Activated CD4-positive, CD25-positive, alpha-beta regulatory T cell treated with anti-CD3 and anti-CD28 coated beads, Interleukin-2, amount 50 U/mL, for 24 hours (primary cell): Measurements from ENCODE around the gene NXT1.
"Not testable (repeated sequence)": the region's sequence is repeated elsewhere in the genome, so short reads cannot be mapped to it uniquely, and the experiment has no call there.

Experiments
- ATAC-seq, 2 donors: fragments of 150-1000 bp; cut with Tn5 transposase; one replicate each; pipeline ENCODE4 v1.10.0; 2021; ENCODE audit warnings: mild to moderate bottlenecking in 1 of 2, moderate library complexity in 1 of 2

The NXT1 gene

DNA sequence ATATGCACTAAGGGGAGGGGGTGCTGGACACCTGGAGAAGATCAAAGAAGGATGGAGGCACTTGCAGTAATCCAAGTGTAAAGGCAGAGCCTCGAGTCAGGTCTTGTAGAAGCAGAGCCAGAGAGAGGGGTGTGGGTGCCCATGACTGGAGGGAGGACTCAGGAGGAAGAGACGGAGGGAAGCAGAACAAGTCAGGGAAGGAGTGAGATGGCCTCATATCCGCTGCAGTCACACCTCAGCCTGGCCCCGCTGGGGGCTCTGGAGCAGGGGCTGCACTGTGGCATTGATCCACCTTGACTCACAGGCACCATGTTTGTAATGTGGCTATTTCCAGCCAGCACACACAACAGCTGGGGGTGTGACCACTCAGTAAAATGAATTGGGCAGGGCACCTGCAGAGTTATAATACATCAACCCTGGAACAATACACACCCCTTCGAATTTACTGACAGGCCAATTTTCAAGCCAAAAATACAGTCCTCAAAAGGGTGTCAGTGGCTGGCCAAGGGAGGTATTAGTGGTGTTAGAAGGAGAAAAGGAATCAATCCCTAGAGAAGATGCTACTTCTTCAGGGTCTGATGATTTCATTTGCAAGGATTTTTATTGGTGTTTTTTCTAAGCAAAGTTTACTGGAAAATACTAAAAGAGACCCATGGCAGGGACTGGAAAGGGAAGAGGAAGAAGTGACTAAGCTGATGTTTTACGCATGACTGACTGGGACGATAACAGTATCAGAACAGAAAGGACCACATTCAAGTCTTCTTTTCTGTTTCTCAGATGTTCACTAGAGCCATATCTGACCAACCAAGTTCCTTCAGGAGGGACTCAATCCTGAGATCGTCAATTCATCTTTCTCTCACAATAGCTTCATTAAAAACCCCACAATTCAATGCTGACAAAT lies 18.9 kb upstream of the NXT1 start:
- no peak for ATAC-seq

DNA sequence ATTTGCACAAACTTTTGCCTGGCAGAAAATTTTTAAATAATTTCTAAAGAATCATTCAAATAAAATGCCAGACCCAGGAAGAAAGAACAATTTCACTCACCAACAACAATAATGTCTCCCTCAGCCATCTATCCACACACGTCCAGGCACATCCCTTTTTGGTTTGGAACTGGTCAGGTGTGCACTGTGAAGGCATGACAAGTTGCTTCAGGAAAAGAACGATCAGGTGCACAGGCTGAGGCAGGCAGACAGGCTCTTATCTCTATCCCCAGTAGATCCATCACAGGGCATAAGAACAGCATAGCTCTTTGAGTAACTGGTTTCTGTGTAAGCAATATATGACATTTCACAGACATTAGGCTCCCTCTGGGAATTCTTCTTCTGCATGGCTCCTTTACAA lies 18.1 kb upstream of the NXT1 start:
- no peak for ATAC-seq

DNA sequence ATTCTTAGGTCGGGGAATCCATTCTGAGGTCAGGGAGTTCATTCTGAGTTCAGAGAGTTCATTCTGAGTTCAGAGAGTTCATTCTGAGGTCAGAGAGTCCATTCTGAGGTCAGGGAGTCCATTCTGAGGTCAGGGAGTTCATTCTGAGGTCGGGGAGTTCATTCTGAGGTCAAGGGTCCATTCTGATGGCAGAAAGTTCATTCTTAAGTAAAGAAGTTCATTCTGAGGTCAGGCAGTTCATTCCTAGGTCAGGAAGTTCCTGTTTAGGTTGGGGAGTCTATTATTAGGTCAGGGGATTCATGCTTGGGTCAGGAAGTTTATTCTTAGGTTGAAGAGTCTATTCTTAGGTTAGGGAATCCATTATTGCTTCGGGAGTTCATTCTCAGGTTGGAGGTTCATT lies 16.5 kb upstream of the NXT1 start:
- no peak for ATAC-seq

DNA sequence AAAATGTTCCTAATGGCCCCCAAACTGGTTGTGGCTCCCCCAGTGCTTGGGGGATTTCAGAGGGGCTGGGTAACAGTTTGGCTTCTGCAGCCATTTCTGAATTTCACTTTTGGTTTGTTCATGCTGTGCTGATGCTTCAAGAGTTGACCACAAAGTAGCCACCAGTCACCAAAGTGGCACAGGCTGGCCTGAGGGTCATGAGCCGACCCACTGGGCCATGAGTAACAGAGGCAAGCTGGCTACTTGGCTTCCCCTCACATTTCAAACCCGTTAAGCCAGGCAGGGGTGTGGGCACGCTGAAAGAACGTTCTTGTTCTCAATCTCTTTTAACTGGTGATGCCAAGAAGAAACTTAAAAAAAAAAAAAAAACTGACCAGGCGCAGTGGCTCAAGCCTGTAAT lies 15.1 kb upstream of the NXT1 start:
- ATAC-seq: no peak

DNA sequence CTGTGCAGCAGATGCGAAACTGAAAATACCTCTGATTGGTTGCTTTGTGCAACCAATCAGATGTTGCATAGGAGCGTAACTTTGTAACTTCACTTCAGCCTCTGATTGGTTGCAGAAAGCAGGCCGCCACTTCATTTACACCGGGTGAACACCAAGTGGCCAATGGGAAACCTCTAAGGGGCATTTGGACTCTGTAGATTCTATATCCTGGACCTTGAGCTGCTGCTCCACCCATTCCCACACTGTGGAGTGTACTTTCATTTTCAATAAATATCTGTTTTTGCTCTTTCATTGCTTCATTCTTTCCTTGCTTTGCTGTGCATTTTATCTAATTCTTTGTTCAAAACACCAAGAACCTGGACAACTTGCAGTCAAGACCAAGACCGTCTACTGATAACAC lies 14.1 kb upstream of the NXT1 start:
- ATAC-seq: no peak

DNA sequence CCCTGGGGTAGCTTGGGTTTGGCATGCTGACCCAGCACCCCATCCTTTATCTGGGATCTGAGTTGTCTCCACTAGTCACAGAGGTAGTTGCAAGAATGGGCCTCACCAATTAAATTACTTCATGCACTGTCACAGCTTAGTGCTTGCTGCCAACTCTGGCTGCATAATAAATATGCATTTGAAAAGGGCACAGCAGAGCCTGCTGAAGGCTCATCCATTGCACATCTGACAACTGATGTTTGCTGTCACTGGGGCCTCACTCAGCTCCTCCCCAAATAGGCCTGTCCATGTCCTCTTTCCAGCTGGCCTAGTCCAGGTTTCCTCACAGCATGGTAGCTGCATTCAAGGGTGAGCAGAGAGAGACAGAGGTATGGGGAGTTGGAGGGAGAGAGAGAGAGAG lies 13.3 kb upstream of the NXT1 start:
- no peak for ATAC-seq

DNA sequence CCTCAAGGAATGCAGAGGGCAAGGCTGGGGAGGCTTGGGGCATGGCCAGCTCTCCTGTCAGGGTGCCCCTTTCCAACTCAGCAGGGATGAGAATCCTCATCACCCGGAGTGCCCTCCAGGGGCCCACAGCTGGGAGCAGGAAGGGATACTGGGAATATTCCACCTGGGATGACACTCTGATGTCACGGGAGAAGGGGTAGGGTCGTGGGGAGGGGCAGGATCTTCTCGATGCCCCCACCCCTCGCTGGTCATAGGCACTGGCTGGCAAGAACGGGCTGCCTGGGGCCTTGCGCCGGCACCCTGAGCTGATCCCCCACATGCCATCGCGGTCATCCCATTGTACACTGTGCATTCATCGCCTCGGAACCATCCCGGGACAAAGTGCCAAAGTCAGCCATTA lies 10.6 kb upstream of the NXT1 start:
- ATAC-seq: no peak

DNA sequence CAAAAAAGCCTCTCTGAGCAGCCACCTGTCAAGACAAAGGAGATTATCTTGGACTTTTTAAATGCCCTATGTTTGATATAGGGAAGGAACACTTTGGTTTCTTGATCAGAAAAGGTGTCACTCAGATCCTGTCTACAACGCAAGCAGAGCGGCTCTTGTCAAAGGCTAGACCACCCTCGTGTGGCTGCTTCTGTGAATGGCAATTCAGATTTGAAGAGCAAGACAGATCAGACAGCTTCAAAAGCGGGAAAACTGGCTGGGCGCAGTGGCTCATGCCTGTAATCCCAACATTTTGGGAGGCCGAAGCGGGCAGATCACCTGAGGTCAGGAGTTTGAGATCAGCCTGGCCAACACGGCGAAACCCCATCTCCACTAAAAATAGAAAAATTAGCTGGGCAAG lies 10.1 kb upstream of the NXT1 start:
- ATAC-seq: no peak

DNA sequence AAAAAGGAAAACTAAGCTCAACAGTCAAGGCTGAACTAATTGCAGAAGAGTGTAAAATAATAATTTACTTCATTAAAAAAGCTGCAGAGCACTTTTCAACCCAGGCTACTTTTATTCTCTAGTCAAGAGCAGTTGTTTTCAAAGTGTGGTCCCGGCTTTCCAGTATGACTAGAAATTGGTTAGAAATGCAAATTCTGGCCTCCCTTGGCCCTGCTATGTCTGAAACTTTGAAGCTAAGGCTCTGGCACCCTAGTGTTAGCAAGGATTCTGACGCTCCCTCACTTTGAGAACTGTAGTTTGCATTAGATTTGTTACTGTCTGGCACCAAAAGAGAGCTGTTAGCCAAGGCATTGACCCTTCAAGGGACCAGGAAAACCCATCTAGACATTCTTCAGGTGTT lies 9.5 kb upstream of the NXT1 start:
- ATAC-seq: no peak

DNA sequence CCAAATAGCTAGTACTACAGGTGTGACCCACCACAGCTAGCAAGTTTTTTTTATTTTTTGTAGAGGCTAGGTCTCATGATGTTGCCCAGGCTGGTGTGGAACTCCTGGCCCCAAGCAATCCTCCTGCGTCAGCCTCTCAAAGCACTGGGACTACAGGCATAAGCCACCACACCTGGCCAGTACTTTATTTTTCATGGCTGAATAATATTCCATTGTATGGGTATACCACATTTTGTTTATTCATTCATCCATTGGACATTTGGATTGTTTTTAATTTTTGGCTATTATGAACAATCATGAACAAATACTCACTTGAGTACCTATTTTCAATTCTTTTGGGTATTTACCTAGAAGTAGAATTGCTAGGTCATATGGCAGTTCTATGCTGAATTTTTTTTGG lies 7.0 kb upstream of the NXT1 start:
- ATAC-seq: no peak

DNA sequence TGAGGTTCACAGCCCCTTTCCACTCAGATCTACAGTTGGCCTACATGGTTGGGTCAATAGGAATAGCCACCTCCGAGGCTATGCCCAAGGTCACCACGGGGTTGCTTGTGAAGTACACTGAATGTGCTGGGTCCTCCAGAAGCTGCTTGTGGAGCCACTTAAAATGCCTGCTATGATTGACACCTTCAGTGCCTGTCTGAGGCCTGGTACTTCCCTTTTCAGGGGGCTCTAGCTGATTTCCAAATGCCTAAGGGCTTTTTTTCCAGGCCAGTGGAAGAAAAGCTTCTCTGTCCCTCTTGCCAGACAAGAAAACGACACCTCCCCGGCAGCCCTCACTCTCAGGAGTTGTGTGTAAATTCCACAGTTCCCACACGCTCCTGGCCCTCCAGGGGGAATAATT lies 6.3 kb upstream of the NXT1 start:
- ATAC-seq: no peak

DNA sequence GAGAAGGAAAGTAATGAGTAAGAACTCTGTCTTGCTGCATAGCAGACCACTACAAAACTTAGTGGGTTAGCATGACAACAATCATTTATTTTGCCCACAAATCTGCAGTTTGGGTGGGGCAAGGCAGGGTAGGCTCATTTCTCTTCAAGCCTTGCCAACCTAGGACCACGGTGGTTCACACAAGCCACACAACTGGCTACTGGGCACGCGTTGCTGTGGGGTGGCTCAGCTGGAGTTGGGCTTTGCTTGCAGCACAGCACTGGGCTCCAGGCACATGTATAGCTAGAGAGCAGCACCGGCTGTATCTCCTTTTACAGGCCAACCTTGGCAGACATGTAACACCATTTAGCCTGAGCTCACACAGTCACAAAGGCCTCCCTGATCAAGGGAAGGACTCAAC lies 4.6 kb upstream of the NXT1 start:
- no peak for ATAC-seq

DNA sequence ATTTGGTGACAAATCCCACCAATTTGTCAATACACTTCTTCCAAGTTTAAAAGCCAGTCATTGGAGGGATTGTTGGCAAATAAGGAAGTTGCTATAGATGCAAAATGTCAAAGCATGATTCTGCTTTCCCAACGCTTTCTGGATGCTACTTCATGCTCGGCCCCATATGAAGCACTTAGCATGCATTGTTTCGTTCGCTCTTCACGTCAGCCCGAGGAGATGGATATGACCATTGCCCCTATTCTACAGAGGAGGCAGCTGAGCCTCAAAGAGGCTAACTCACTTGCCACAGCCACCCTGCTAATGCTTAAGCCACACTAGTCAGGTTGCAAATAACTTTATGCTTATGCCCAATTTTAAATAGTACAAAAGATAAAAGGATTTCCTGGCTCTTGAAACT lies 2.8 kb upstream of the NXT1 start:
- ATAC-seq: no peak

DNA sequence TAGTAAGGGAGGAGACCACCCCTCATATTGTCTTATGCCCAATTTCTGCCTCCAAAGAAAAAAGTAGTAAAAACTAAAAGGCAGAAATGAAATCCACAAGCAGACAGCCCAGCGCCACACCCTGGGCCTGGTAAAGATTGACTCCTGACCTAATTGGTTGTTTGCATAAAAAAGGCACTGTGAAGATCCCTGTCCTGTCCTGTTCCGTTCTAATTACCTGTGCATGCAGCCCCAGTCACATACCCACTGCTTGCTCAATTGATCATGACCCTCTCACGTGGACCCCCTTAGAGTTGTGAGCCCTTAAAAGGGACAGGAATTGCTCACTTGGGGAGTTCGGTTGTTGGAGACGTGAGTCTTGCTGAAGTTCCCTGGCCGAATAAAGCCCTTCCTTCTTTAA lies 2.1 kb upstream of the NXT1 start:
- not testable (repeated sequence) for ATAC-seq

DNA sequence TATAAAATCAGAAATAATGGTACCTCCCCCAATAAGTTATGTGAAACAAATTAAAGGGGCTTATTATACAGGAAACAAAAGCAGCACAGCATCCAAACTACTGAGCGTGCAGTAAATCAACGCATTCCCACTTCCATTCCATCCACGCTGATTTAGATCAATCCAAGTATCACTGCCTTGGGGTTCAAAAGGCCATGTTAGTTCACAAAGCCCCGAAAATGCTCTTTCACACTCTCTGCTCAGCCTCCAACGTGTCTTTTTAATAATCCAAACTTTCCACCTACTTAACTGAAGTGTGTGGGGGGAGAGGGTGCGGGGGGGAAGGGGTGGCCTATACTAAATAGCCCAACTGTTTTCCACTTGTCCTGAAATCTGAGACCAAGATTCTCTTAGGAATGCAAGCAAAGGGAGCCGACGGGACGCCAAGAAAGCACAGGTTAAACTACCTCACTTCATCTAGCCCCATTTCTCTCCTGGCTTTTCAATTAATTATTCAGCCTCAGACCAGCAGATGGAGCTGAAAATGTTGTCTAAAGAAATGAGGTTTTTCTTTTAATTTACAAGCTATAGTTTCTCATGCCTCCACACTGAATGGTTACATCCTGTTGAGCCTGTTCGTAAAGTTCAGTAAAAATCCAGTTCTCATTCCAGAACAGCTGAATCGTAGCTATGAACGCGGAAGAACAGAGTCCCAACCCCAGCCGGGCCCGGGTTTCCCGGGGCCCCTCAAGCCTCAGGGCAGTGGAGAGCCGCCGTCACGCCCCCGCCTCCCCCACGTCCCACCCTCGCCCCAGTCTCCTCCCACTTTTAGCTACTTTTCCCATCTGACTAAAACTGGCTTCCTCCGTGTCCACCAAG lies 1.0 kb upstream of the NXT1 start:
- peak; percentile 25 for ATAC-seq

DNA sequence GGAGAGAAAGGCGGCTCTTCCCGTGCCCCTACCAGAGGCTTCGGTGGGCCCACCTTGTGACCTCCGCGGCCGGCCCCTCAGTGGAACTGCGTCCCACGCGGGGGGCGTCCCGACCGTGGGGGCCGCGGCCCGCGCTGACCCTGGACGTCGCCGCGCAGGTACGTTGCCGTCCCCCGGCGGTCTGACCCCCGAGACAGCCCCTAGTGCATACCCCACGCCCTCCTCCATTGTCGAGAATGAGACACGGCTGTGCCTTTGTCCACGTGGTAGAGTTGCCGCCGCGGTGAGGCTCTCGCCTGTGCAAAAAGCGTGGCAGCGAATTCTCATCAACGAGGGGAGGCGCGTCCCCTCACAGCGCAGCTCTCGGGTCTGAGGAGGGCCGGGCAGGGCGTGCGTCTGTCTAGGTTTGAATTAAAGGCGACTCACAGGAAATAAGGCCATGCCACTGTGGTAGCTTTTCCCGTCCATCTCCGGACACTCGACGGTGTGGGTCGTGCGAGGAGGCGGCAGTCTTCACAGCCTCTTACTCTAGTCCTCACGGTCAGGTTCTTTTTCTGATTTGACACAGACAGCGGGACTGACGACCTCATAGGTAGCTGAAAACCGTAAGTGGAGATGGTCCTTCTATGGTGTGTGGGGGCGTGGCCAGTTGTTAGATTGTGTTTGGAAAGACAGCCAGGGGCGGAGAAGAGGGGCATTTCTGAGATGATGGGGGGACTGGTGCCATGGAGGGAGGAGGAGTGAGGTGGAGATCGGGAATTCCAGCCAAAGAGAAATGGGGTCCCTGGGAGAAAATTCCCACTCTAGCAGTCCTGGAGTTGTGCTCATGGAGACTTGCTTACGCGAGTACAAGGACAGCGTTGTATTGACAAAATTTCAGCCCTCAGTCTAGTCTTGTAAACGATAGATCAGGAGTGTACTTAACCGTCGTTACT lies 580 bp downstream of the NXT1 start:
- peak; percentile 17 to 23 for ATAC-seq

DNA sequence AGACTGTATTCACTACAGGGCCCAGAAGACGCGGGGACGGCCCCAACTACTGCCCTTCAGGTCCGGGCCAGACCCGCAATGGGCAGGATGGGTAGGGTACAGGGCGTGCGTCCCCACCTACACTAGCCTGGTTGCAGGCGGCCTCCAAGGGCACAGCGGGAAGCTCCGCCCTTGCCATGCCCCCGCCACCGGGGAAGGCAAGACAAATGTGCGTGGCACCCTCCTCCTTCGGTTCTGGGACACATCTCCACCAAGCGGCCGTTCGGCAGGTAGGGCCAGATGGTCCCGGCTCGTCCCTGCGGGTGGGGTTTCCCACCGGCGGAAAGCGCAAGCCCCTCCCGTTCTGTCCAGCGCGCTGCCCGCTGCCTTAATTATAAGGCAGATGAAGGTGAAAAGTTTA lies 5.6 kb downstream of the NXT1 start:
- ATAC-seq: no peak

DNA sequence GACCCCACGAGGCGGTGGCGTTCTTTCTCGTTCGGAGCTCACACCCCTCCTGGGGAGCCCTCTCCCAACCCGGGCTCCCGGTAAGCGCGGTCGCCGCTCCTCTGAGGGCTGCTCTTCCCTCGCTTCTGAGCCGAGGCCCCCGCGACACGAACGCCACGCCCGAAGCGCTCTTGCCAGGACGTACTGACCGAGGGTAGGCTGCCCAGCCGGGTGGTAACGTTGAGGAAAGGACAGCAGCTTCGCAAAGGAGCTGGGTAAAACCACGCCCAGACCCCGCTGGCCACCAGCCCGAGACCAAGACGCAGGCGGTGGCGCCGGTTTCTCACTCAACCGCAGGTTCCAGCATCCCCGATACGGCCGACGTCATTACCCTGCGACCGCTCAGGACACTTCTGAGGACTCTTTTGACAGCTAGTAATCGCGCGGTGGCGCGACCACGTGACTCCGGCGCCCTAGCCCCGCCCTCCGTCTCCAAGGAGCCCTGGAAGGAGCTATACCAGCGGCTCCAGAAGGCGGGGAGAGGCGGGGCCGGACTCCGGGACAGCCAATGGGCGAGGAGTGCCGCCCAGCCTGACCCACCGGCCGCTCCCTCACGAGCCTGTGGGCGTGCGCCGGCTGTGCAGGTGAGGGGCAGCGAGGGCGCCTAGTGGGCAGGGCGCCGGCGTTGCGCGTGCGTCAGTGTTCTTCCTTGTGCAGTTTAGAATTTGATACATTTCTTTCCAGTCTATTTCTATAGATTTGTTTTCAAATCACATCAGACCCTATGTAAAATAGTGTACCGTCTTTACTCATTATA lies 7.4 kb downstream of the NXT1 start:
- ATAC-seq: peak; percentile 83

DNA sequence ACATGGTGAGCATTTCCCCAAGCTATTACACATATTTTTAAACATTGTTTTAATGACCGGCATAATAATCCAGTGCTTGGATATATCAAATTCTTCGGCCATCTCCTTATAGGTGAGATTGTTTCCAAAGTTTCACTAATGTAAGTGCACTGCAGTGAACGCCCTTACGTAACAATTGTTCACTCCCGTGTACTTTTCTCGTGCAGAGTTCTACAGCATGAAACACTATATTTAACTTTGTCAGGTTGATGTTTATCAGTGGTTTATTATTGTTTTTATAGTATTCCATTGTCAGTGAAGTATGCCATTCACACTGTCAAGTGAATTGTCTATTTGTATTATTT lies 7.9 kb downstream of the NXT1 start:
- no peak for ATAC-seq

DNA sequence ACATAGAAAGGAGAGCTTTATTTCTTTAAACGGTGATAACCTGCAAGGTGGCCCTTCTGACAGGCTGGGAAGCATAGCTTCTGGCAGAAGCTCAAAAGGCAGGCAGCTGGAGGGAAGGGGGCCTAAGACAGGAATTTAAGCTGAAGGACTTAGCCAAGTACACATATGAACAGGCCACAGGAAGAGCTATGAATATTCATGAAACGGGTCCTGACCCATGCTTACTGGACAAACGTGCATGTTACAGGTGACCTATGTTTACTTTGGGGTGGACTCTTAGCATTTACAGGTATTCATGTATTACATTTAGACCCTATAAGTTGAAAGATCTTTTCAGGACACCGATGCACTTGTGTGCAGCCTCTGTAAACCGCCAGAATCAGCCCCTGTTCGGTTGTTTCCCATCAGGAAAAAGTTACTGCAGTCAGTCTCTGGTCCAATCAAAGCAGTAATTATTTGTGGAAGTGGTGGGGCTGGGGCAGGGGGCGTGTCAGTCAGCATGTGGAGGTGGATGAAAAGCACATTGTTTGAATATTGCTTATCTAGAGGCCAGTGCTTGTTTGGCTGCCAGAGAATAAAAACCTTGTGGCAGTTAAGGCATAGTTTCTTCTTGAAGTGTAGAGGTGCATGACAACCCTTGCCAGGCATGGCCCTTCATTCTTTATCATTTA lies 8.5 kb downstream of the NXT1 start:
- no peak for ATAC-seq

DNA sequence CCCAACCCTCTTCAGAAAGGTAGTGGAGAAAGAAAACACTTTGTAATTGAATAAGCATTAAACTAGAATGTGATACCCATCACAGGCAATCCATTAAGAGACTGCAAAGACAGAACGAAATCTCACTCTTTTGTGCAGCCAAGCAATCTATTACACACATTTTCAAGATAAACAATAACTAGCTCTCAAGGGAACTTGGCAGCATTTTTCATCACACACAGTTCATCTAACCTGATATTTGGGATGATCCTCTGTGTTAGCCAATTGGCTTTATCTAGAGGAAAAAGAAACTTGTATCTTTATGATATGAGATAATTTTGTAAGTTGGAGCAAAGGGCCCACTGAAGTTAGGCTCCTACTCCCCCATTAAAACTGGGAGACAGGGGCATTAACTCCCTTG lies 9.9 kb downstream of the NXT1 start:
- no peak for ATAC-seq

DNA sequence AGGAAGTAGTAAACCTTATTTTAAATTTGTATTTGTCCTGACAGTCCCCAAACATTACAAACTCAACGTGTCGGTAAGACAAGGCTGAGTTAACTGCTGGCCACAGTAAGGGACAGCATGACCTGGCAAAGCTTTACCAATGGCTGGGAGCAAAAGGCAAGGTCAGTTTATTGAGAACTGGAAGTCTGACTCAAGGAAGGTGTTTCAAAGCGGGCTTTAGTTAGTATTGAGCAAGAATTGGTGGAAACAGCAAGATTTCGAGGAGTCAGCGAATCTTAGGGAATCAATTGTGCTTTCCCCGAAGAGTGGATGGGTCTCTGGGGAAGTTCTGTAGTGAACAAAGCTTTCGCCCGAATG lies 10.5 kb downstream of the NXT1 start:
- ATAC-seq: no peak
